Esophagus squamous epithelium (tissue), 5 donors: ENCODE measurements around the gene SH3TC1. TPM values are rescaled to one million over a fixed set of nuclear protein-coding genes. Genes with fewer than 3 reads are reported as not detected.

Source experiments
- DNase-seq: peaks from one replicate; lab custom pipeline; 2025; lab: John Stamatoyannopoulos, UW
- H3K27ac ChIP-seq, 4 donors: fragments of 200-600 bp; sonication (generic); one replicate each; pipeline ENCODE4 v1.5.1; 2016 to 2019; ENCODE audit warnings: mild to moderate bottlenecking in 1 of 4
- H3K27me3 ChIP-seq, 4 donors: fragments of 200-600 bp; sonication (generic); 1 replicate in 3 of 4; 2 replicates in 1 of 4; pipeline versions ENCODE4 v1.5.1 to v1.6.0; 2017 to 2021; ENCODE audit warnings: antibody characterized with exemption in 1 of 4
- H3K36me3 ChIP-seq, 3 donors: fragments of 200-600 bp; sonication (generic); one replicate each; pipeline ENCODE4 v1.5.1; 2016 to 2019
- H3K4me1 ChIP-seq, 3 donors: fragments of 200-600 bp; sonication (generic); one replicate each; pipeline ENCODE4 v1.5.1; 2017 to 2019
- H3K4me3 ChIP-seq, 4 donors: fragments of 200-600 bp; sonication (generic); 1 replicate in 3 of 4; 2 replicates in 1 of 4; pipeline ENCODE4 v1.5.1; 2016 to 2019; ENCODE audit warnings: mild to moderate bottlenecking in 2 of 4, moderate library complexity in 1 of 4
- H3K9me3 ChIP-seq, 3 donors: fragments of 200-600 bp; sonication (generic); one replicate each; pipeline ENCODE4 v1.5.1; 2016 to 2019
- CTCF ChIP-seq, 6 experiments: fragments of 450-650 bp in 4 of 6; fragments of 200-600 bp in 2 of 6; sonication (generic) in 2 of 6; IDR thresholded peaks; one replicate each; pipeline ENCODE4 v1.5.1; 2016 to 2019; ENCODE audit warnings: antibody characterized with exemption in 6 of 6, mild to moderate bottlenecking in 4 of 6, moderate library complexity in 4 of 6
- POLR2A ChIP-seq, 4 donors: fragments of 450-650 bp; IDR thresholded peaks; one replicate each; pipeline ENCODE4 v1.6.1; 2017; ENCODE audit warnings: antibody characterized with exemption in 4 of 4, mild to moderate bottlenecking in 4 of 4, moderate library complexity in 3 of 4
- WGBS, 2 donors: methylation state at CpG; one replicate each; pipeline ENCODE4 v1.1.5; 2018; 5-methylcytosine and 5-hydroxymethylcytosine counted together
- intact Hi-C: fragments of 100-400 bp; cut with DNase I; formaldehyde crosslinking; loops from one replicate; pipeline ENCODE4 v1.15.0; 2022
- total RNA-seq, 4 donors: library from RNA; depleted of rRNA; stranded (reverse); fragments of >200 nt; gene quantifications; one replicate each; pipeline ENCODE4 v1.1.0, GENCODE V29; 2016
- donor health status: DM: yes; HTN: yes; CAD: no.

Gene SH3TC1
- total RNA-seq, 4 donors from 2014 or later = 24.6 to 31.2 (median 27.1) TPM

GRCh38 chr4:8203052-8203401 lies 3.9 kb downstream of the SH3TC1 start:
- H3K27me3 ChIP-seq = no peaks in the 10 kb centered on the region
- H3K4me3 ChIP-seq = no peak overlapping the region
- peaks cover 49 to 80% (median 52%) of the 10 kb centered on the region in 3 donors for H3K4me1 ChIP-seq
- TF ChIP-seq POLR2A (IDR thresholded peaks at IDR 0.05) (no peak), CTCF (IDR thresholded peaks at IDR 0.05) (no peak)
- intact Hi-C loops = no loop called here
- H3K9me3 ChIP-seq = no peaks in the 10 kb centered on the region
- 80 to 90% methylated on average over 5 to 7 of the region's 7 CpGs for WGBS, 2 donors
- peaks cover 0 to 23% (median 0%) of the 10 kb centered on the region in 3 donors for H3K36me3 ChIP-seq
- DNase-seq = no peak
- H3K27ac ChIP-seq = no peak overlapping the region

- no peaks in the 10 kb centered on the region for H3K27me3 ChIP-seq
- H3K4me1 ChIP-seq = peaks cover 41 to 72% (median 44%) of the 10 kb centered on the region in 3 donors
- peaks cover 0 to 28% (median 0%) of the 10 kb centered on the region in 3 donors for H3K36me3 ChIP-seq
- DNase-seq = no peak
- TF ChIP-seq POLR2A (IDR thresholded peaks at IDR 0.05) = no peak
- TF ChIP-seq CTCF (IDR thresholded peaks at IDR 0.05) = no peak
- H3K4me3 ChIP-seq = no peak overlapping the region
- H3K9me3 ChIP-seq = no peaks in the 10 kb centered on the region
- 83% methylated on average over 2 of the region's 10 CpGs; no CpG with 5 or more reads in 1 of the 2 donors for WGBS, 2 donors
- intact Hi-C loops = no loop called here
- no peak overlapping the region for H3K27ac ChIP-seq
These were observed 4.7 kb downstream of the SH3TC1 start for GRCh38 chr4:8203817-8204216.

GRCh38 chr4:8204576-8205227 lies 5.6 kb downstream of the SH3TC1 start:
- no peak overlapping the region for H3K4me3 ChIP-seq
- 91 to 100% methylated on average over 4 to 16 of the region's 31 CpGs for WGBS, 2 donors
- H3K36me3 ChIP-seq = peaks cover 0 to 37% (median 0%) of the 10 kb centered on the region in 3 donors
- H3K27ac ChIP-seq = no peak overlapping the region
- DNase-seq = no peak
- intact Hi-C loops = no loop called here
- no peaks in the 10 kb centered on the region for H3K27me3 ChIP-seq
- H3K4me1 ChIP-seq = peaks cover 32 to 63% (median 36%) of the 10 kb centered on the region in 3 donors
- no peaks in the 10 kb centered on the region for H3K9me3 ChIP-seq
- TF ChIP-seq POLR2A (IDR thresholded peaks at IDR 0.05) (no peak), CTCF (IDR thresholded peaks at IDR 0.05) (no peak)

GRCh38 chr4:8205241-8205707 lies 6.2 kb downstream of the SH3TC1 start:
- TF ChIP-seq POLR2A (IDR thresholded peaks at IDR 0.05) (no peak), CTCF (IDR thresholded peaks at IDR 0.05) (no peak)
- no peaks in the 10 kb centered on the region for H3K9me3 ChIP-seq
- intact Hi-C loops = no loop called here
- WGBS, 2 donors = 89 to 100% methylated on average over 1 to 5 of the region's 19 CpGs
- H3K4me3 ChIP-seq = no peak overlapping the region
- H3K4me1 ChIP-seq = peaks cover 27 to 57% (median 30%) of the 10 kb centered on the region in 3 donors
- DNase-seq = no peak
- peak overlapping the region in 3 of 4 donors; percentile 53 to 74 (median 57) for H3K27ac ChIP-seq
- H3K27me3 ChIP-seq = no peaks in the 10 kb centered on the region
- peaks cover 0 to 43% (median 0%) of the 10 kb centered on the region in 3 donors for H3K36me3 ChIP-seq
